ENCODE results near the gene VEGFA.

The VEGFA gene

DNA sequence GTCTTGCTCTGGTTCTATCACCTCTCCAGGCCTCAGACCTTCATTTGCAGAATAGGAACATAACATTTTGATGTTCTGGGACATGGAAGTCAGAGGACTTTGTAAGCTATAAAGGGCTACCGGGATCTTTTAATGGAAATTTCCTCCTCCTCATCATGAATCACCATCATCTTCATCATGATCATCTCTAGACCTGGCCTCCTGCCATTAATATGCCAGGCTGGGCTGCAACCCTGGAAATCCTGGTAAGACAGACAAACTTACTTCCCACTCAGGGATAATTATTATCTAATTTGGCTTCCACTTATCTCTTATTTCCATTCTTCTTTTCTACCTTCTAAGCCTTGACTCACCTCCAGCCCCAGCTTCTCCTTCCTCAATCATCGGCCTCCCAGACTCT lies 41.4 kb upstream of the VEGFA start:
- Histone ChIP-seq H3K36me3 (ENCODE audit: insufficient read depth) (no peaks in the 10 kb centered on the region), H3K27ac (no peak overlapping the region), H3K79me2 (ENCODE audit: insufficient read depth, low read depth) (no peaks in the 10 kb centered on the region), H3K4me1 (ENCODE audit: low read depth, poor library complexity, severe bottlenecking) (peaks cover 29% of the 10 kb centered on the region), H4K20me1 (ENCODE audit: insufficient read depth) (no peaks in the 10 kb centered on the region), H3K4me3 (IDR thresholded peaks at IDR 0.05; ENCODE audit: insufficient read depth, low read depth, low read length) (no peak overlapping the region), H3K4me2 (no peak overlapping the region), H3K27me3 (ENCODE audit: insufficient read depth, low read depth) (no peaks in the 10 kb centered on the region), H3K9ac (no peak overlapping the region), H2AFZ (ENCODE audit: low read depth) (no peak overlapping the region)
- TF ChIP-seq, protein P1, sequence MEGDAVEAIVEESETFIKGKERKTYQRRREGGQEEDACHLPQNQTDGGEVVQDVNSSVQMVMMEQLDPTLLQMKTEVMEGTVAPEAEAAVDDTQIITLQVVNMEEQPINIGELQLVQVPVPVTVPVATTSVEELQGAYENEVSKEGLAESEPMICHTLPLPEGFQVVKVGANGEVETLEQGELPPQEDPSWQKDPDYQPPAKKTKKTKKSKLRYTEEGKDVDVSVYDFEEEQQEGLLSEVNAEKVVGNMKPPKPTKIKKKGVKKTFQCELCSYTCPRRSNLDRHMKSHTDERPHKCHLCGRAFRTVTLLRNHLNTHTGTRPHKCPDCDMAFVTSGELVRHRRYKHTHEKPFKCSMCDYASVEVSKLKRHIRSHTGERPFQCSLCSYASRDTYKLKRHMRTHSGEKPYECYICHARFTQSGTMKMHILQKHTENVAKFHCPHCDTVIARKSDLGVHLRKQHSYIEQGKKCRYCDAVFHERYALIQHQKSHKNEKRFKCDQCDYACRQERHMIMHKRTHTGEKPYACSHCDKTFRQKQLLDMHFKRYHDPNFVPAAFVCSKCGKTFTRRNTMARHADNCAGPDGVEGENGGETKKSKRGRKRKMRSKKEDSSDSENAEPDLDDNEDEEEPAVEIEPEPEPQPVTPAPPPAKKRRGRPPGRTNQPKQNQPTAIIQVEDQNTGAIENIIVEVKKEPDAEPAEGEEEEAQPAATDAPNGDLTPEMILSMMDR (conservative IDR thresholded peaks at IDR 0.05; ENCODE audit: low read depth, low read length): no peak

DNA sequence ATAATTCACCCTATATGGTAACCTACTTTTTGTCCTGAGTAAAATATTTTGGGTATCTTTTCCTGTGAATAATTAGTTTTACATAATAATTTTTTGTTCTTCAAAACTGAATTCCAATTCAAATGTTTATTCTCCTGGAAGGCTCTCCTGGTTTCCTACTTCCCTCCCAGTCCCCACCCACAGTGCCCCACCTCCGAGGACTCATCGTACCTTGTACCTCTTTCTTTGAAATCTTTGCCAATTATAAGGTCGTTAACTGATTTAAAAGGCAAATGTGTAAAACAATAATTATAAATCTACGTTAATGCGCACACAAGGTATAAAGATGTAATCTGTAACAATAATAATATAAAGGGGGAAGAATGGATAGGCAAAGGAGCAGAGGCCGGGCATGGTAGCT lies 40.5 kb upstream of the VEGFA start:
- Histone ChIP-seq H3K27ac (no peak overlapping the region), H3K4me3 (IDR thresholded peaks at IDR 0.05; ENCODE audit: insufficient read depth, low read depth, low read length) (no peak overlapping the region), H3K9ac (no peak overlapping the region), H3K4me2 (no peak overlapping the region), H4K20me1 (ENCODE audit: insufficient read depth) (no peaks in the 10 kb centered on the region), H3K4me1 (ENCODE audit: low read depth, poor library complexity, severe bottlenecking) (peaks cover 20% of the 10 kb centered on the region), H3K36me3 (ENCODE audit: insufficient read depth) (no peaks in the 10 kb centered on the region), H2AFZ (ENCODE audit: low read depth) (no peak overlapping the region), H3K79me2 (ENCODE audit: insufficient read depth, low read depth) (no peaks in the 10 kb centered on the region), H3K27me3 (ENCODE audit: insufficient read depth, low read depth) (no peaks in the 10 kb centered on the region)
- TF ChIP-seq, protein P1 (conservative IDR thresholded peaks at IDR 0.05; ENCODE audit: low read depth, low read length): no peak

DNA sequence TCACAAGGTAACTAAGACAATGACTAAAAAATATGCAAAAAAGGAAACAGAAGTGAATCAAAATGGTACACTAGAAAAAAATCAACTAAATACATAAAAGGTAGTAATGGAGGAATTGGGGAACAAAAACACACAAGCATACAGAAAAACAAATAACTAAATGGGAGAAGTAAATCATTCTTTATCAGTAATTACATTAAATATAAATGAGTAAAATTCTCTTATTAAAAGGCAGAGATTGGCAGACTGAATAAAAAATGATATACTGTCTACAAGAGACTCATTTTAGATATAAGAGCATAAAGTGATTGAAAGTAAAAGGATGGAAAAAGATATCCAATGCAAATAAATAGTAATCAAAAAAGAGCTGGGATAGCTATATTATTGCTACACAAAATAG lies 39.4 kb upstream of the VEGFA start:
- no peaks in the 10 kb centered on the region for H3K79me2 ChIP-seq (ENCODE audit: insufficient read depth, low read depth)
- H4K20me1 ChIP-seq (ENCODE audit: insufficient read depth): no peaks in the 10 kb centered on the region
- peaks cover 9% of the 10 kb centered on the region for H3K4me1 ChIP-seq (ENCODE audit: low read depth, poor library complexity, severe bottlenecking)
- no peak overlapping the region for H3K9ac ChIP-seq
- H3K4me3 ChIP-seq (IDR thresholded peaks at IDR 0.05; ENCODE audit: insufficient read depth, low read depth, low read length): no peak overlapping the region
- H3K4me2 ChIP-seq: no peak overlapping the region
- TF ChIP-seq, protein P1 (conservative IDR thresholded peaks at IDR 0.05; ENCODE audit: low read depth, low read length): no peak
- no peaks in the 10 kb centered on the region for H3K27me3 ChIP-seq (ENCODE audit: insufficient read depth, low read depth)
- H2AFZ ChIP-seq (ENCODE audit: low read depth): no peak overlapping the region
- H3K36me3 ChIP-seq (ENCODE audit: insufficient read depth): no peaks in the 10 kb centered on the region
- H3K27ac ChIP-seq: no peak overlapping the region

DNA sequence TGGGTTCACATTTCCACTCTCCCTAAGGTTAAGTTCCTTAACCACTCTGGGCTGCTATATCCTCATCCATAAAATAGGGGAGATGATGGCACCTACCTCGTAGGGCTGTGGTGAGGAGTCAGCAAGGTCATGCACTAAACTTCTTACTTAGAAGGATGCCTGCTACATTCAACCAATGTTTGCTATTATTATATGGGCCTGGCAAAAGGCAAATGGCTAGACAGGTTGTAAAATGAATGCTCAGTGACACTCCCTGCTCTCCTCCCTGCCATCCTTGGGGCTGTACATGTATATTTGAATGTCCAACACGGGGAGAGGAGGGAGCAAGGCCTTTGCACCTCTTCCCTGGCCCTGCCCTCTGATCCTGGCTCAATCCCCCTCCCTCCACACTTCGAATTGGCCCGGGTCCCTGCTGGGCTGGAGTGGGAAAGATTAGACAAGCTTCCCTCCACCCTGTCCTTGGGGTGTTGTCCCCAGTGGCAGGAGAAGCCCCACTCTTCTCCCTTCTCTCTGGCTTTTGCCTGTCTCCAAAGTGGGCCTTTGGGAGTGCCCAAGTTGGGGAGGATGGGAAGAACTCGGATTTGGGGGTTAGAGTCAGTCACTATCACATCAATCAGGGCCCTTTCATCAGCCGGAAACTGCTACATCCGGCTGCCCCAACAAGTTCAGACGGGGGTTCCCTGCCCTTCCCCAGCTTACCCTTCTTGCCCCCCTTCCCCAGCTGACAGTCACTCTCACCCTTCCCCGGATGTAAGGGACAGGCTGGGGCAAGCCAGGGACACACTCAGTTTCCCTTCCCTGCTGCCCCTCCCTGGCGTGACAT lies 36.3 kb upstream of the VEGFA start:
- TF ChIP-seq, protein P1 (conservative IDR thresholded peaks at IDR 0.05; ENCODE audit: low read depth, low read length): no peak
- no peaks in the 10 kb centered on the region for H3K4me1 ChIP-seq (ENCODE audit: low read depth, poor library complexity, severe bottlenecking)
- H3K27ac ChIP-seq: no peak overlapping the region
- no peak overlapping the region for H2AFZ ChIP-seq (ENCODE audit: low read depth)
- H3K9ac ChIP-seq: no peak overlapping the region
- H3K79me2 ChIP-seq (ENCODE audit: insufficient read depth, low read depth): no peaks in the 10 kb centered on the region
- no peaks in the 10 kb centered on the region for H3K27me3 ChIP-seq (ENCODE audit: insufficient read depth, low read depth)
- no peak overlapping the region for H3K4me3 ChIP-seq (IDR thresholded peaks at IDR 0.05; ENCODE audit: insufficient read depth, low read depth, low read length)
- no peaks in the 10 kb centered on the region for H4K20me1 ChIP-seq (ENCODE audit: insufficient read depth)
- no peaks in the 10 kb centered on the region for H3K36me3 ChIP-seq (ENCODE audit: insufficient read depth)
- H3K4me2 ChIP-seq: no peak overlapping the region
